Omental fat pad (tissue), 4 donors: ENCODE measurements around the gene GINM1. TPM values are rescaled to one million over a fixed set of nuclear protein-coding genes. Genes with fewer than 3 reads are reported as not detected.

Experiments
- ATAC-seq: fragments of 150-250 bp; one replicate; pipeline ENCODE4 v1.9.1; 2016; ENCODE audit warnings: mild to moderate bottlenecking, moderate library complexity; ENCODE audit not compliant: low FRiP score
- DNase-seq: peaks from one replicate; pipeline ENCODE4 v3.0.0-alpha.2; 2019; ENCODE audit warnings: low spot score
- CTCF ChIP-seq, 3 donors: fragments of 450-650 bp; IDR thresholded peaks; one replicate each; pipeline ENCODE4 v1.5.1; 2016 to 2017; ENCODE audit warnings: antibody characterized with exemption in 3 of 3, mild to moderate bottlenecking in 3 of 3, moderate library complexity in 2 of 3
- total RNA-seq, 4 donors: library from RNA; depleted of rRNA; stranded (reverse); fragments of >200 nt; gene quantifications; one replicate each; pipeline ENCODE4 v1.1.0, GENCODE V29; 2016

The GINM1 gene
- total RNA-seq, 4 donors from 2014 or later, result 45.2 to 64.8 (median 54.4) TPM

- peak; percentile 86 for DNase-seq
- no peak for TF ChIP-seq CTCF (IDR thresholded peaks at IDR 0.05)
- ATAC-seq, result peak; percentile 96
These were observed 20.3 kb upstream of the GINM1 start, which contains the start of gene PPIL4 for GRCh38 chr6:149545754-149546471. Gene PPIL4, minus strand, starts transcription at chr6:149546043. Its CDS starts 38 bp downstream, at chr6:149546005.

- DNase-seq (no peak), ATAC-seq (no peak)
- TF ChIP-seq CTCF (IDR thresholded peaks at IDR 0.05), result no peak
These were observed 14.3 kb upstream of the GINM1 start for GRCh38 chr6:149551920-149552319.

GRCh38 chr6:149558029-149558428 is 8.1 kb upstream of the GINM1 start:
- ATAC-seq (no peak), DNase-seq (no peak)
- TF ChIP-seq CTCF (IDR thresholded peaks at IDR 0.05), result no peak

GRCh38 chr6:149559389-149559788 is 6.8 kb upstream of the GINM1 start:
- no peak for TF ChIP-seq CTCF (IDR thresholded peaks at IDR 0.05)
- DNase-seq (no peak), ATAC-seq (no peak)

GRCh38 chr6:149560736-149561135 is 5.4 kb upstream of the GINM1 start:
- DNase-seq (no peak), ATAC-seq (peak; percentile 35)
- no peak for TF ChIP-seq CTCF (IDR thresholded peaks at IDR 0.05)

- ATAC-seq (no peak), DNase-seq (no peak)
These were observed 2.8 kb upstream of the GINM1 start for GRCh38 chr6:149563203-149563927.

More at GRCh38 chr6:149563203-149563927, 2.8 kb upstream of the GINM1 start:
- no peak for TF ChIP-seq CTCF (IDR thresholded peaks at IDR 0.05)
